GM19467 (cell line): Measurements from ENCODE around the gene MAPK8IP2.
"Not testable (repeated sequence)": the region's sequence is repeated elsewhere in the genome, so short reads cannot be mapped to it uniquely, and the experiment has no call there.

Experiments
- ATAC-seq: cut with Tn5 transposase; IDR thresholded peaks from one replicate; pipeline ENCODE4 v1.9.1; 2021; ENCODE audit warnings: mild to moderate bottlenecking, moderate library complexity; ENCODE audit not compliant: unreplicated experiment

MAPK8IP2 gene

DNA sequence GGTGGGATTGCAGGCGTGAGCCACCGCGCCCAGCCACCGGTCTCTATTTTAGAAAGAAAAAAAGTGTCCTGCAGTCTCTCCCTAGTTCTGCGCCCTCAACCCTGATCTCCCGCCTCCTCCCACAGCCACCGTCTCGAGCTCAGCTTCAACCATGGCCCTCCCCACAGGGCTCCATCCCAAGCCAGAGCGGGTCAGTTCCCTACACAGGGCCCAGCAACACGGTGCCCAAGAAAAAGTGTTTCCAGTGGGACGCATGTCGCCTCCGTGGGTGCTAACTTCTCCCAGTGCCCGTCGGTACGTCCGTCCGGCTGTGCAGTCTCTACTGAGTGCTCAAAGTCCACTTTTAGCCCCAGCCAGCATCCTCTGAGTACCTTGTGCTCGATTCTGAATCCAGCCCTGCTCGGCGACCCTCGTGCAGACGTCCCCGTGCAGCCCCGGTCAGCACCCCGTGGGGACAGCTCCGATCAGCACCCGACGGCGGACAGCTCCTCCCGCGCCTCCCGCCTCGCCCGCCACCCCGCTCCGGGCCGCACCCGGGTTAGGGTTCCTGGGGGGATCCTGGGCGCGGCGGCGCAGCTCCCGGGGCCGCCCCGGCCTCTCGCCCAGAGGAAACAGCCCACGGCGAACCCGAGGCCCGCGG, 657 bp upstream of the MAPK8IP2 start:
- ATAC-seq = no peak

GRCh38 chr22:50600967-50601668, 525 bp downstream of the MAPK8IP2 start:
- no peak for ATAC-seq

GRCh38 chr22:50601669-50602337, 1.2 kb downstream of the MAPK8IP2 start:
- ATAC-seq = no peak

DNA sequence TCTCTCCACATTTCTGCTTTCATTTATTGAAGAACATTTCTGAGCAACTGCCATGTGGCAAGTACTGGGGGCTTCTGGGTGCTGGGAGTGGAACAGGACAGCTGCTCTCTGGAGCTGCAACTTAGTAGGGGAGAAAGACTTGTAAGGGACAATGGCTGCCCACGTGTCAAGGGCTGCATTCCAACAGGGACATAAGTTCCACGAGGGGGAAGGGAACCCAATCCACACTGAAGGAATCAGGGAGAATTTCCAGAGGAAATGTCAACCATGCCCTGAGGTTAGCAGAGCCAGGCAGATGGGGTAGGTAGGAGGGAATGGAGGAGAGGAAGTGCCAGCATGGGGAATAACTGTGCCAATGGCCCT, 1.7 kb downstream of the MAPK8IP2 start:
- no peak for ATAC-seq

GRCh38 chr22:50603511-50604255, 3.1 kb downstream of the MAPK8IP2 start:
- no peak for ATAC-seq

GRCh38 chr22:50604256-50605001, 3.8 kb downstream of the MAPK8IP2 start:
- ATAC-seq = no peak

- ATAC-seq = no peak
Measured at GRCh38 chr22:50605002-50605612, 4.5 kb downstream of the MAPK8IP2 start.

DNA sequence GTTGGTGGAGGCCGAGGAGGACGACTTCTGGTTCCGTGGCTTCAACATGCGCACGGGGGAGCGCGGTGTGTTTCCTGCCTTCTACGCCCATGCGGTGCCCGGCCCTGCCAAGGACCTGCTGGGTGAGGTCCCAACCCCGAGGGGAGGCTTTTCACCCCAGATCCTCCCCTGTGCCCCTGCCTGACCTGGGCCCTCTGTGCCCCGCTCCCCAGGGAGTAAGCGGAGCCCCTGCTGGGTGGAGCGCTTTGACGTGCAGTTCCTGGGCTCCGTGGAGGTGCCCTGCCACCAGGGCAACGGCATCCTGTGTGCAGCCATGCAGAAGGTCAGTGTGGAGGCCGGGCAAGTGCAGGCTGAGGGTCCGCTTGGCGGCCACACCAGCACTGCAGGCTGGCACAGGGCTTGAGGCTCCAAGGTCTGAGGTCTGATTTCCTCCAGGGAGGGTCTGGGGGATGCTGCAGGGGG, 5.1 kb downstream of the MAPK8IP2 start:
- ATAC-seq = no peak

GRCh38 chr22:50606165-50606945, 5.8 kb downstream of the MAPK8IP2 start:
- no peak for ATAC-seq

- no peak for ATAC-seq
Measured at GRCh38 chr22:50606946-50607658, 6.5 kb downstream of the MAPK8IP2 start.

GRCh38 chr22:50607659-50608020, 7.0 kb downstream of the MAPK8IP2 start:
- no peak for ATAC-seq

DNA sequence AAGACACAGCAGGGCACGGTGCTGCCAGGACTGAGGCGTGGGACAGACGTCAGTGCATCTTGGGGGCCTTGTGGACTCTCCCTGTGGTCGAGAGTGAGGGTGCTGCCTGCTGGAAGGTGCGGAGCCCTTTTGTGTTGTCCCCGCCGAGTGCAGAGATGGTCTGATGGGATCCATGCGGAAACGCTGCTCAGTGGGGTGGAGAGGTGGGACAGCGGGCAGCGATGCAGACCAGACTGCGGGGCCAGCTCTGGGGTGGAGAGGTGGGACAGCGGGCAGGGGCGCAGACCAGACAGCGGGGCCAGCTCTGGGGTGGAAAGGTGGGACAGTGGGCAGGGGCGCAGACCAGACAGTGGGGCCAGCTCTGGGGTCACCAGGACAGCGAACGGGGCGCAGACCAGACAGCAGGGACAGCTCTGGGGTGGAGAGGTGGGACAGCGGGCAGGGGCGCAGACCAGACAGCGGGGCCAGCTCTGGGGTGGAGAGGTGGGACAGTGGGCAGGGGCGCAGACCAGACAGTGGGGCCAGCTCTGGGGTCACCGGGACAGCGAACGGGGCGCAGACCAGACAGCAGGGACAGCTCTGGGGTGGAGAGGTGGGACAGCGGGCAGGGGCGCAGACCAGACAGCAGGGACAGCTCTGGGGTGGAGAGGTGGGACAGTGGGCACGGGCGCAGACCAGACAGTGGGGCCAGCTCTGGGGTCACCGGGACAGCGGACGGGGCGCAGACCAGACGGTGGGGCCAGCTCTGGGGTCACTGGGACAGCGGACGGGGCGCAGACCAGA, 7.7 kb downstream of the MAPK8IP2 start:
- ATAC-seq = not testable (repeated sequence)

- no peak for ATAC-seq
Measured at GRCh38 chr22:50608996-50609395, 8.4 kb downstream of the MAPK8IP2 start.

- no peak for ATAC-seq
Measured at GRCh38 chr22:50609599-50609998, 9.0 kb downstream of the MAPK8IP2 start.

DNA sequence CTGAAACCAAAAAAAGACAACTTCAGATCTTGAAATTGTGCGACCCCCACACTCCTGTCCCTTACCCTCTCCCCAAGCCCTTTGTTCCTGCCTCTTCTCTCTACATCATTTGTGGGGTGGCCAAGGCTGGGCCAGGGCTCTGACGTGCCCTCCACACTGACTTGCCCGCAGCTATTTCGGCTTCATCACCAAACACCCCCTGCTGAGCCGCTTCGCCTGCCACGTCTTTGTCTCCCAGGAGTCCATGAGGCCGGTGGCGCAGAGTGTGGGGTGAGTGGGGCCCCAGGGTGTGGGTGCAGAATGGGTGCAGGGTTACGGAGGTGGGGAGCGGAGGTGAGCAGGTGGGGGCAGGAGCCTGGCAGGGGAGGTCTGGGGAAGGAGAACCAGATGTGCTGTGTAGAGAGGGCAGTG, 9.5 kb downstream of the MAPK8IP2 start:
- no peak for ATAC-seq

DNA sequence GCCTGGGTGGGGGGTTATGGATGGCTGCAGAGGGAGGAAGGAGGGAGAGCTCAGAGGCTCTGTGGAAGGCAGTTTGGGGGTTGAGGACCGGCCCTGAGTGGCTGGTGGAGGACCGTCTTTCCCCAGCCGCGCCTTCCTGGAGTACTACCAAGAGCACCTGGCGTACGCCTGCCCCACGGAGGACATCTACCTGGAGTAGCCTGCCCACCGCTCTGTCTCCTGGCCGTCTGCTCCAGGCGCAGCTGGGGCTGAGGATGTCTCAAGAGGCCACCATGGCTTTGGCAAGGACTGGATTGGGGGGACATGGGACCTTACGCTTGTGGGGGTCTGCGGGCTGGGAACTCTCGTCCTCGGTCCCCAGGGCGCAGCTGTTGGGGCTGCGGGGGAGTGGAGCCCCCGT, 10.0 kb downstream of the MAPK8IP2 start:
- ATAC-seq = no peak

DNA sequence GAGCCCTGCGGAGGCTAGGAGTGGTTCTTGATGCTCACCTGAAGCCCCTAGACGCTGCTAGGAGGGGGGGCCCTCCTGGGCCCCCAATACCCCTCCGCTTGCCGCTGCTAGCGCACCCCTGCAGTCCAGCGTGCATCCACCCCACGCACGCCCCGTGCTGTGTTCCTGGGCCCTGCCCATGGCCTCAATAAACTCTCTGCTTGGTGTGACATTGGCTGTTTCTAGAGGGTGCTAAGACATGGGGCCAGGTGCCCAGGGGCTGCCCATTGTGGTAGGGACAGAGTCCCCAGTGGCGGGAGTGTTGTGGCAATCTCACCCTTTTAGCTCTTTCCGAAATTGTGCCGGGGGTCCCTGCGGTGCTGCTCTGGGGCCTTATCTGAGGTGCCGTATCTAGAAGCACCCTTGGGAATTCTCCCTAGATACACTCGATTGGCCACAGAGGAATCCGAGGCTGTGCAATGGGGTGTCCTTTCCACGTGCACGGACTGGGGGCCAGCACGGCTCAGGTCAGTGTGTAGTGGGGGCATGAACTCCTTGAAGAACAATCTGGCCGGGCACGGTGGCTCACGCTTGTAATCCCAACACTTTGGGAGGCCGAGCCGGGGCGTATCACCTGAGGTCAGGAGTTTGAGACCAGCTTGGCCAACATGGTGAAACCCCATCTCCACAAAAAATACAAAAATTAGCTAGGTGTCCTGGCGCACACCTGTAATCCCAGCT, 10.9 kb downstream of the MAPK8IP2 start:
- ATAC-seq = no peak

- ATAC-seq = no peak
Measured at GRCh38 chr22:50612168-50612527, 11.6 kb downstream of the MAPK8IP2 start.
